ENCODE data around the gene STAT3.
"Not testable (repeated sequence)": the region's sequence is repeated elsewhere in the genome, so short reads cannot be mapped to it uniquely, and the experiment has no call there.

The STAT3 gene

GRCh38 chr17:42408061-42408460 lies 19.8 kb upstream of the STAT3 start:
- FAIRE-seq = no peak

- FAIRE-seq = peak; percentile 46
Measured at GRCh38 chr17:42407289-42407836, 19.1 kb upstream of the STAT3 start.

GRCh38 chr17:42406615-42407288 lies 18.5 kb upstream of the STAT3 start:
- FAIRE-seq = no peak

GRCh38 chr17:42405963-42406495 lies 17.8 kb upstream of the STAT3 start:
- FAIRE-seq = no peak

- FAIRE-seq = no peak
Measured at GRCh38 chr17:42405076-42405475, 16.8 kb upstream of the STAT3 start.

GRCh38 chr17:42404326-42405055 lies 16.2 kb upstream of the STAT3 start:
- FAIRE-seq = no peak

- FAIRE-seq = peak; percentile 73
Measured at GRCh38 chr17:42403150-42403549, 14.9 kb upstream of the STAT3 start.

- FAIRE-seq = no peak
Measured at GRCh38 chr17:42402117-42402516, 13.9 kb upstream of the STAT3 start.

- FAIRE-seq = not testable (repeated sequence)
Measured at GRCh38 chr17:42400844-42401375, 12.7 kb upstream of the STAT3 start.

GRCh38 chr17:42399948-42400843 lies 12.0 kb upstream of the STAT3 start:
- peak; percentile 76 for FAIRE-seq

GRCh38 chr17:42399121-42399520 lies 10.9 kb upstream of the STAT3 start:
- no peak for FAIRE-seq

GRCh38 chr17:42395601-42396000 lies 7.4 kb upstream of the STAT3 start:
- not testable (repeated sequence) for FAIRE-seq

- FAIRE-seq = no peak
Measured at GRCh38 chr17:42394838-42395237, 6.6 kb upstream of the STAT3 start.

- no peak for FAIRE-seq
Measured at GRCh38 chr17:42392692-42393415, 4.6 kb upstream of the STAT3 start.

- not testable (repeated sequence) for FAIRE-seq
Measured at GRCh38 chr17:42391439-42391838, 3.2 kb upstream of the STAT3 start.

GRCh38 chr17:42389899-42390298 lies 1.7 kb upstream of the STAT3 start:
- no peak for FAIRE-seq

GRCh38 chr17:42389135-42389417 lies 834 bp upstream of the STAT3 start:
- no peak for FAIRE-seq

GRCh38 chr17:42387661-42388380 lies 421 bp downstream of the STAT3 start:
- FAIRE-seq = no peak

GRCh38 chr17:42386777-42387657 lies 1.2 kb downstream of the STAT3 start:
- FAIRE-seq = no peak

GRCh38 chr17:42381898-42382297 lies 6.3 kb downstream of the STAT3 start:
- FAIRE-seq = no peak
